Measurements from ENCODE around the gene CD300E.

- no peak for TF ChIP-seq CTCF (conservative IDR thresholded peaks at IDR 0.05; ENCODE audit: low read depth, low read length)
- no peak for TF ChIP-seq EZH2phosphoT487 (IDR thresholded peaks at IDR 0.05; ENCODE audit: borderline replicate concordance, low read length)
Observed at GRCh38 chr17:74642995-74643394, 19.5 kb upstream of the CD300E start.

Data from PC-3 (cell line).